SH-SY5Y (cell line): ENCODE data around the gene GPHA2.

ENCODE experiments used
- GATA2 ChIP-seq: IDR thresholded peaks from 2 replicates; pipeline ENCODE4 v1.6.1; 2011; ENCODE audit warnings: mild to moderate bottlenecking, low read depth, low read length
- GATA3 ChIP-seq: IDR thresholded peaks from 2 replicates; pipeline ENCODE4 v1.6.1; 2011; ENCODE audit warnings: low read depth, mild to moderate bottlenecking, low read length, moderate library complexity

DNA sequence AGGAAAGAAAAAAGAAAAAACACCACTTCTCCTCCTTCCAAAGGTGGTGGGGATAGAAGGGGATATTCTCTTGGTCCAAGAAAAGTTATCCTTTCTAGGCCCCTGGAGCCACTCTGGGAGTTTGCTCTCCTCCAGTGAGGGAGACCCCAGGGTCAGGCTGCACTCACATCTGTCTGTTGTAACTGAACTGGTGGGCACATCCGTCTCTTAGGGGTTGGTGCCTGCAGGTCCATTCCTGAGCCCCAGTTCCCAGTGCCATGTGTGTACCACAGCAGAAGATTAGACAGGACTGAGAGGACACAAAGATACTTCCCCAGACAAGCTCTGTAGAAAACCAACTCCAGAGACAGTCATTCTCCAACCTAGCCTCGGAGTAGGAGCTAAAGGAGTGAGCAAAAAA lies 15.6 kb downstream of the GPHA2 start:
- TF ChIP-seq GATA2, result no peak
- no peak for TF ChIP-seq GATA3
